Prostate gland (tissue), 2 donors: Measurements from ENCODE around the gene ABCG8. TPM values are rescaled to one million over a fixed set of nuclear protein-coding genes. Genes with fewer than 3 reads are reported as not detected.

Experiments
- DNase-seq: peaks from one replicate; pipeline ENCODE4 v3.0.0-alpha.2; 2019; ENCODE audit warnings: low spot score
- H3K27ac ChIP-seq, 2 donors: fragments of 200-600 bp; sonication (generic); 2 replicates each; pipeline ENCODE4 v1.5.1; 2017 to 2019
- H3K27me3 ChIP-seq: fragments of 200-600 bp; sonication (generic); replicated peaks from 2 replicates; pipeline ENCODE4 v1.5.1; 2019; ENCODE audit not compliant: insufficient read depth
- H3K36me3 ChIP-seq, 2 donors: fragments of 200-600 bp; sonication (generic); 1 replicate in 1 of 2; 2 replicates in 1 of 2; pipeline versions ENCODE4 v1.5.1 to v1.8.1; 2017 to 2019
- H3K4me1 ChIP-seq: fragments of 200-600 bp; sonication (generic); replicated peaks from 2 replicates; pipeline ENCODE4 v1.5.1; 2019
- H3K4me3 ChIP-seq, 2 donors: fragments of 200-600 bp; sonication (generic); 2 replicates each; pipeline ENCODE4 v1.5.1; 2017 to 2019
- H3K9me3 ChIP-seq: fragments of 200-600 bp; sonication (generic); 2 replicates; pipeline ENCODE4 v1.5.1; 2017
- POLR2A ChIP-seq: fragments of 450-650 bp; IDR thresholded peaks from one replicate; pipeline ENCODE4 v1.6.1; 2016; ENCODE audit warnings: antibody characterized with exemption, mild to moderate bottlenecking
- POLR2AphosphoS5 ChIP-seq: sonication (generic); formaldehyde crosslinking; IDR thresholded peaks from one replicate; pipeline ENCODE4 v1.6.1; 2017; ENCODE audit warnings: antibody characterized with exemption
- WGBS: methylation state at CpG from one replicate; pipeline ENCODE4 v1.1.5; 2018; 5-methylcytosine and 5-hydroxymethylcytosine counted together
- intact Hi-C: fragments of 100-400 bp; cut with DNase I; formaldehyde crosslinking; loops from one replicate; pipeline ENCODE4 v1.14.2; 2022
- total RNA-seq, 2 donors: library from RNA; depleted of rRNA; stranded (reverse); fragments of >200 nt; gene quantifications; one replicate each; pipeline ENCODE4 v1.1.0, GENCODE V29; 2016
- TF ChIP-seq, protein P1 (sequence below), 4 experiments: fragments of 200-600 bp in 2 of 4; fragments of 450-650 bp in 2 of 4; sonication (generic) in 2 of 4; IDR thresholded peaks; 1 replicate in 3 of 4; 2 replicates in 1 of 4; pipeline ENCODE4 v1.5.1; 2016 to 2019; ENCODE audit warnings: antibody characterized with exemption in 4 of 4, mild to moderate bottlenecking in 2 of 4, moderate library complexity in 2 of 4

The ABCG8 gene
- total RNA-seq, 2 donors from 2014 or later = 0.57 TPM; not detected in 1

DNA sequence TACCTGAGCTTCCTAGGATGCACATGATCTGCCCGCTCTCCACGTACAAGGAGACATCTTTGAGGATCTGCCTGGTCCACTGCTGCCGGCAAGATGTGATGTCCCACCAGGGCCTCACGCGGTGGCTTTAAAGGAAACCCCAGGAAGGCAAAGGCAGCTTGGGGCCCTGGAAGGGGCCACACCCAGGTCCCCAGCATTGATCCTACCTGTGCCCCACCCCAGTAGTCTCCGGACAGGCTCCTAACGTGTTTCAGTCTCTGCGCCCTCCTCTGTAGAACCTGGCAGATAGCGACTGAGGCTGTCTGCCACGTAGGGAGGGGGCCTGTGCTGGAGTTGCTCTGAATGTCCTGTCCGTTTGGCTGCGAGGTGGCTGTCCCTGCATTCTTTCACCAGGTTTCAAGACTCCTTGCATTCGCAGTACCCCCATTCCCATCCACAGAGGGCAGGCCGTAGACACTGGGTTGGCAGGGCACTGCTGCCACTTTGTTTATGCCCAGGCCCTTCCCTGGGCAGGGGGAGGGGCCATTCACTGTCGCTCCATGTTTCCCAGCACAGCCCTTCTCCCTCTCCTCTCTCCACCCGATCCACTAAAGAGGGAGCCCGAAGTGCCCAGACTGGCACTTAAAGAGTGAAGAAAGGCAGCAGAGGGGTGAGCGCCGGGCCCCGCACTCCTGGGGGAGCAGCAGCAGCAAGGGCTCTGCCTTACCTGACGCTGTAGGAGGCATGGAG lies 776 bp upstream of the ABCG8 start:
- TF ChIP-seq, protein P1, sequence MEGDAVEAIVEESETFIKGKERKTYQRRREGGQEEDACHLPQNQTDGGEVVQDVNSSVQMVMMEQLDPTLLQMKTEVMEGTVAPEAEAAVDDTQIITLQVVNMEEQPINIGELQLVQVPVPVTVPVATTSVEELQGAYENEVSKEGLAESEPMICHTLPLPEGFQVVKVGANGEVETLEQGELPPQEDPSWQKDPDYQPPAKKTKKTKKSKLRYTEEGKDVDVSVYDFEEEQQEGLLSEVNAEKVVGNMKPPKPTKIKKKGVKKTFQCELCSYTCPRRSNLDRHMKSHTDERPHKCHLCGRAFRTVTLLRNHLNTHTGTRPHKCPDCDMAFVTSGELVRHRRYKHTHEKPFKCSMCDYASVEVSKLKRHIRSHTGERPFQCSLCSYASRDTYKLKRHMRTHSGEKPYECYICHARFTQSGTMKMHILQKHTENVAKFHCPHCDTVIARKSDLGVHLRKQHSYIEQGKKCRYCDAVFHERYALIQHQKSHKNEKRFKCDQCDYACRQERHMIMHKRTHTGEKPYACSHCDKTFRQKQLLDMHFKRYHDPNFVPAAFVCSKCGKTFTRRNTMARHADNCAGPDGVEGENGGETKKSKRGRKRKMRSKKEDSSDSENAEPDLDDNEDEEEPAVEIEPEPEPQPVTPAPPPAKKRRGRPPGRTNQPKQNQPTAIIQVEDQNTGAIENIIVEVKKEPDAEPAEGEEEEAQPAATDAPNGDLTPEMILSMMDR (IDR thresholded peaks at IDR 0.05) = no peak
- TF ChIP-seq POLR2A = no peak
- TF ChIP-seq POLR2AphosphoS5 = no peak
- intact Hi-C loops = no loop called here
- DNase-seq = no peak
- WGBS = 88% methylated on average over 21 of the region's 21 CpGs
- Histone ChIP-seq H3K27me3 (no peaks in the 10 kb centered on the region), H3K27ac (no peak overlapping the region), H3K36me3 (no peaks in the 10 kb centered on the region), H3K4me1 (no peaks in the 10 kb centered on the region), H3K9me3 (no peaks in the 10 kb centered on the region), H3K4me3 (no peak overlapping the region)

DNA sequence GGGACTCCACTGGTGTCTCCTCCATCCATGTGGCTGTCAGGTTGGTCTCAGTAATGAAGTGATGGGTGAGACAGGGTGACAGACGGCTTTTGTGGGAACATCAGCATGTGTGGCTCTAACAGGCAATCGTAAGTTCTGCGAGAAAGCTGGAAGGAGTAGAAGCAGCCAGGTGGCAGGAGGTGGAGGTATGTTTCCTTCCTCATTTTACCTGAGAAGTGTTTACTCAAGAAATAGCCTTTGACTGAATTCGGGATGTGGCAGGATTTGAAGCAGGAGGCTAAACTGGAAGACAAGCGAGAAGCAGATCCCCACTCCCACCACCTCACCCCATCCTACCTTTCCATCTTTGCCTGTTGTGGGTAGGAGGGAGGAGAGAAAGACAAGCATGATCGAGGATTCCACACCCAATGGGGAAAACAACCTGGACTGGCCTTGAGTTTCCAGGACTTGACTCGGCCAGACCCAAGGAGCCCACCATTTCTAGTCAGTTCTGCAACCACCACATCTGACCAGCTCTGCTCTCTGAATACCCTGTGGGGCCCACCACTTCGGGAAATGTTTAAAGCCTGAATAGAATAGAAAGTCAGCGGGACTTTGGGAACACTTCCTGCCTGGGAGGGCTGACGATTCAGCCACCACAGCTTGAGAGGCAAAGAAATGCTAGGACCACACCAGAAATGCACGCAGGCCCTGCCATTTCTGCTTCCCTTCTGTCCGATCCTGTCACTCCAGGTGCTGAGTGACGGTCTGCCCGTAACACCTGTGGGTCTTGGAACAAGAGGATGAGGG lies 1.2 kb downstream of the ABCG8 start:
- no peak for DNase-seq
- no peak overlapping the region for H3K4me3 ChIP-seq
- TF ChIP-seq, protein P1 (IDR thresholded peaks at IDR 0.05) = no peak
- no peak for TF ChIP-seq POLR2AphosphoS5
- H3K36me3 ChIP-seq = no peaks in the 10 kb centered on the region
- WGBS = 84% methylated on average over 14 of the region's 14 CpGs
- no peaks in the 10 kb centered on the region for H3K4me1 ChIP-seq
- no peak overlapping the region for H3K27ac ChIP-seq
- intact Hi-C loops = no loop called here
- H3K9me3 ChIP-seq = no peaks in the 10 kb centered on the region
- no peaks in the 10 kb centered on the region for H3K27me3 ChIP-seq

DNA sequence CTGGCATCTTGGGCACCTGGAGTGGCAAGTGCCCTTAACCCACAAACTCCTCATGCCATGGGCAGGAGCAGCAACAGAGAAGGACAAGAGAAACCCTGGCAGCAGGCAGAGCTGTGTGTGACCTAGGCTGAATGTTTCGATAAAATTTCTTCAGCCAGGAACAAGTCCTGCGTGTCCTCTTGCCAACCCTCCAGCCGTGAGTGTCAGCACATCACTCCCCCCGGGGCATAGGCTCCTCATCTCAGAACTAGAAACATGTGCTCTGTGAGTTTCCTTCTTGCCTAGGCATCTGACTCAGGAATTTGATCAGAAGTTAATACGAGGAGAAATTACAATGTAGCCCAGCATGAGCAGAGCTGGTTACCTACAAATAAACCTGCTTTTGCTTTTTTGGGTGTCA lies 2.2 kb downstream of the ABCG8 start:
- H3K4me1 ChIP-seq = no peaks in the 10 kb centered on the region
- H3K4me3 ChIP-seq = no peak overlapping the region
- no peaks in the 10 kb centered on the region for H3K9me3 ChIP-seq
- H3K27ac ChIP-seq = no peak overlapping the region
- 33% methylated on average over 5 of the region's 5 CpGs for WGBS
- TF ChIP-seq POLR2A = no peak
- TF ChIP-seq POLR2AphosphoS5 = no peak
- TF ChIP-seq, protein P1 (IDR thresholded peaks at IDR 0.05) = no peak
- H3K36me3 ChIP-seq = no peaks in the 10 kb centered on the region
- H3K27me3 ChIP-seq = no peaks in the 10 kb centered on the region
- DNase-seq = no peak
- intact Hi-C loops = no loop called here

DNA sequence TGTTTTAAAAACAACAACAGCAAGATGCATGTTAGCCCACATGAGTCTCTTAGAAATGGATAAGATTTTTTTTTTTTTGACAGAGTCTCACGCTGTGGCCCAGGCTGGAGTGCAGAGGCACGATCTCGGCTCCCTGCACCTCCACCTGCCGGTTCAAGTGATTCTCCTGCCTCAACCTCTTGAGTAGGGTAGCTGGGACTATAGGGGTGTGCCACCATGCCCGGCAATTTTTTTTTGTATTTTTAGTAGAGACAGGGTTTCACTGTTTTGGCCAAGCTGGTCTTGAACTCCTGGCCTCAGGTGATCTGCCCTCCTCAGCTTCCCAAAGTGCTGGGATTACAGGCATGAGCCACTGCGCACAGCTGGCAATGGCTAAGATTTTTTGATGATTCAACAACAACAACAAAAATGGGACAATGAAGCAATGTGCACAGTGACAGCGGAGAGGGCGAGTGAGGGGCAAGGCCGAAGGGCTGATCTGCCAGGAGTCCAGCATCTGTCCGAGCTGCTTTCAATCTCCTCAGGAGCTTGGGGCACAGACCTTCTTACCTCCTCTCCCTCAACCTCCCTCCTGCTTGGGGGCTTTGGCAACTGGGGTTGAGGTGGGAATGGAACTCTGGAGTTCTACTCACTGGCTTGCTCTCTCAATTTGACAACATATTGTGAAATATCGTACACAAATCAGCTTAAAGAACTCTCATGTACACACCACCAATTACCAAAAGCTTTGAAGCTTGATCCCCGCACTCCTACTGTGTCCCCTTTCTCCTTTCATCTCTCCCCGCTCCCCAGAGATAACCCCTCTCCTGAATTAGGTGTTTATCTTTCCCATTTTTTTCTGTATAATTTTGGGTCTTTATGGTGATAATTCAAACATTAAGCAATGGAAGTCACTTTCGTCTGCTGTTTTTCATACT lies 3.4 kb downstream of the ABCG8 start:
- Histone ChIP-seq H3K27ac (no peak overlapping the region), H3K36me3 (no peaks in the 10 kb centered on the region), H3K27me3 (no peaks in the 10 kb centered on the region), H3K4me3 (no peak overlapping the region), H3K9me3 (no peaks in the 10 kb centered on the region), H3K4me1 (no peaks in the 10 kb centered on the region)
- intact Hi-C loops = no loop called here
- 93% methylated on average over 14 of the region's 14 CpGs for WGBS
- DNase-seq = no peak
- no peak for TF ChIP-seq POLR2A
- TF ChIP-seq, protein P1 (IDR thresholded peaks at IDR 0.05) = no peak
- TF ChIP-seq POLR2AphosphoS5 = no peak
